HEK293 (cell line): ENCODE results near the gene BIRC7.

Experiments
- CTCF ChIA-PET: fragments of 350-600 bp; formaldehyde crosslinking; extraction: SDS; loops from one replicate; lab custom pipeline; 2021; ENCODE audit warnings: antibody characterized with exemption; lab: Yijun Ruan, JAX
- POLR2A ChIA-PET: fragments of 300-600 bp; formaldehyde crosslinking; extraction: SDS; loops from one replicate; lab custom pipeline; 2020; ENCODE audit warnings: antibody characterized with exemption, inconsistent platforms; lab: Yijun Ruan, JAX
- H3K27ac ChIP-seq: fragments of 200-500 bp; sonication (Bioruptor generic); 2 replicates; pipeline ENCODE4 v1.5.1; 2014; ENCODE audit warnings: low read depth, low read length, control low read depth, inconsistent platforms; ENCODE audit errors: extremely low read depth
- H3K36me3 ChIP-seq, 2 experiments: fragments of 200-500 bp in 1 of 2; sonication (Bioruptor generic) in 1 of 2; 1 replicate in 1 of 2; 2 replicates in 1 of 2; pipeline ENCODE4 v1.5.1; 2014 to 2017; ENCODE audit warnings: inconsistent platforms in 2 of 2, low read length in 2 of 2; ENCODE audit not compliant: control insufficient read depth in 2 of 2, insufficient read depth in 1 of 2
- H3K4me1 ChIP-seq: fragments of 200-500 bp; sonication (Bioruptor generic); 2 replicates; pipeline ENCODE4 v1.5.1; 2014; ENCODE audit warnings: mild to moderate bottlenecking, low read length, inconsistent platforms; ENCODE audit not compliant: control insufficient read depth, insufficient read depth
- H3K4me3 ChIP-seq: 2 replicates; pipeline ENCODE4 v1.5.1; 2011; ENCODE audit warnings: low read depth, mild to moderate bottlenecking, control low read depth, low read length, moderate library complexity
- H3K9me3 ChIP-seq: fragments of 200-500 bp; sonication (Bioruptor generic); 2 replicates; pipeline ENCODE4 v1.5.1; 2014; ENCODE audit warnings: low read depth, low read length, inconsistent platforms; ENCODE audit not compliant: control insufficient read depth, insufficient read depth
- ELK4 ChIP-seq: IDR thresholded peaks from 2 replicates; pipeline ENCODE4 v1.6.1; 2011; ENCODE audit warnings: mild to moderate bottlenecking, low read depth, low read length, borderline replicate concordance
- HOXD13 ChIP-seq: sonication (generic); formaldehyde crosslinking; IDR thresholded peaks from 2 replicates; pipeline ENCODE4 v1.8.0; 2022; ENCODE audit warnings: missing genetic modification reagents, borderline replicate concordance
- MZF1 ChIP-seq: fragments of 450-650 bp; formaldehyde crosslinking; IDR thresholded peaks from 2 replicates; pipeline ENCODE4 v1.5.1; 2017; ENCODE audit warnings: missing biosample characterization, missing genetic modification characterization, borderline replicate concordance
- PRDM10 ChIP-seq: fragments of 450-650 bp; formaldehyde crosslinking; IDR thresholded peaks from 2 replicates; pipeline ENCODE4 v1.5.1; 2016; ENCODE audit warnings: missing biosample characterization, missing genetic modification characterization
- RBAK ChIP-seq: fragments of 450-650 bp; formaldehyde crosslinking; IDR thresholded peaks from 2 replicates; pipeline ENCODE4 v1.5.1; 2016; ENCODE audit warnings: missing biosample characterization, missing genetic modification characterization
- SP3 ChIP-seq: fragments of 450-650 bp; formaldehyde crosslinking; IDR thresholded peaks from 2 replicates; pipeline ENCODE4 v1.5.1; 2016; ENCODE audit warnings: missing biosample characterization, missing genetic modification characterization
- ZBTB17 ChIP-seq: fragments of 450-650 bp; formaldehyde crosslinking; IDR thresholded peaks from 2 replicates; pipeline ENCODE4 v1.5.1; 2016; ENCODE audit warnings: missing biosample characterization, missing genetic modification characterization
- ZFP3 ChIP-seq: fragments of 450-650 bp; formaldehyde crosslinking; IDR thresholded peaks from 2 replicates; pipeline ENCODE4 v1.5.1; 2016; ENCODE audit warnings: low read depth, missing biosample characterization, missing genetic modification characterization
- ZNF114 ChIP-seq: fragments of 450-650 bp; formaldehyde crosslinking; IDR thresholded peaks from 2 replicates; pipeline ENCODE4 v1.5.0; 2017; ENCODE audit warnings: missing biosample characterization, missing genetic modification characterization
- ZNF121 ChIP-seq: fragments of 450-650 bp; formaldehyde crosslinking; IDR thresholded peaks from 2 replicates; pipeline ENCODE4 v1.5.1; 2016; ENCODE audit warnings: missing biosample characterization, missing genetic modification characterization
- ZNF211 ChIP-seq: fragments of 450-650 bp; formaldehyde crosslinking; IDR thresholded peaks from 2 replicates; pipeline ENCODE4 v1.5.1; 2016; ENCODE audit warnings: low read depth, missing biosample characterization, missing genetic modification characterization
- ZNF324 ChIP-seq: fragments of 450-650 bp; formaldehyde crosslinking; IDR thresholded peaks from 2 replicates; pipeline ENCODE4 v1.5.1; 2016; ENCODE audit warnings: missing biosample characterization, missing genetic modification characterization
- ZNF37A ChIP-seq: fragments of 450-650 bp; IDR thresholded peaks from 2 replicates; pipeline ENCODE4 v1.5.1; 2018; ENCODE audit warnings: missing biosample characterization, missing genetic modification characterization
- ZNF394 ChIP-seq: fragments of 450-650 bp; formaldehyde crosslinking; IDR thresholded peaks from 2 replicates; pipeline ENCODE4 v1.5.1; 2016; ENCODE audit warnings: missing biosample characterization, missing genetic modification characterization, mild to moderate bottlenecking, moderate library complexity, borderline replicate concordance
- ZNF501 ChIP-seq: fragments of 450-650 bp; formaldehyde crosslinking; IDR thresholded peaks from 2 replicates; pipeline ENCODE4 v1.5.1; 2016; ENCODE audit warnings: missing biosample characterization, missing genetic modification characterization
- ZNF518A ChIP-seq: fragments of 450-650 bp; formaldehyde crosslinking; conservative IDR thresholded peaks from 2 replicates; pipeline ENCODE4 v1.5.1; 2016; ENCODE audit warnings: low read depth, missing biosample characterization, missing genetic modification characterization
- ZNF621 ChIP-seq: fragments of 450-650 bp; formaldehyde crosslinking; IDR thresholded peaks from 2 replicates; pipeline ENCODE4 v1.5.1; 2017; ENCODE audit warnings: missing biosample characterization, missing genetic modification characterization
- ZNF664 ChIP-seq: fragments of 450-650 bp; formaldehyde crosslinking; IDR thresholded peaks from 2 replicates; pipeline ENCODE4 v1.5.1; 2016; ENCODE audit warnings: missing biosample characterization, missing genetic modification characterization
- ZNF791 ChIP-seq: fragments of 450-650 bp; formaldehyde crosslinking; IDR thresholded peaks from 2 replicates; pipeline ENCODE4 v1.5.1; 2016; ENCODE audit warnings: missing biosample characterization, missing genetic modification characterization
- ZNF792 ChIP-seq: fragments of 450-650 bp; formaldehyde crosslinking; IDR thresholded peaks from 2 replicates; pipeline ENCODE4 v1.5.1; 2016; ENCODE audit warnings: missing biosample characterization, missing genetic modification characterization
- ZXDB ChIP-seq: fragments of 450-650 bp; formaldehyde crosslinking; IDR thresholded peaks from 2 replicates; pipeline ENCODE4 v1.5.1; 2016; ENCODE audit warnings: missing biosample characterization, missing genetic modification characterization
- TF ChIP-seq, protein P1 (sequence below): fragments of 450-650 bp; formaldehyde crosslinking; IDR thresholded peaks from 2 replicates; pipeline ENCODE4 v1.5.1; 2016; ENCODE audit warnings: missing biosample characterization, missing genetic modification characterization
- TF ChIP-seq, protein P2 (sequence below): fragments of 450-650 bp; formaldehyde crosslinking; IDR thresholded peaks from 2 replicates; pipeline ENCODE4 v1.5.1; 2016; ENCODE audit warnings: missing biosample characterization, missing genetic modification characterization

BIRC7 gene

GRCh38 chr20:63243604-63244247 lies 8.0 kb downstream of the BIRC7 start:
- H3K36me3 ChIP-seq = no peaks in the 10 kb centered on the region
- H3K4me3 ChIP-seq = no peak overlapping the region
- CTCF ChIA-PET = interaction anchor here (1.2 to 1.5 kb wide), 2 partner anchors 9 to 20 kb away, joined by 5 to 7 read pairs; no protein-coding TSS in a partner anchor
- H3K9me3 ChIP-seq = no peaks in the 10 kb centered on the region
- TF ChIP-seq ZNF121 (tag by site-specific recombination) (no peak), ZNF621 (tag by site-specific recombination) (no peak), ZNF37A (tag by site-specific recombination) (no peak), HOXD13 (CRISPR knock-in tag) (no peak), MZF1 (tag by site-specific recombination) (no peak), ZBTB17 (tag by site-specific recombination) (no peak), ZNF501 (no peak), ZNF394 (tag by site-specific recombination) (no peak), ZNF792 (tag by site-specific recombination) (no peak), ZXDB (tag by site-specific recombination) (no peak), ZNF518A (no peak)
- TF ChIP-seq, protein P1, sequence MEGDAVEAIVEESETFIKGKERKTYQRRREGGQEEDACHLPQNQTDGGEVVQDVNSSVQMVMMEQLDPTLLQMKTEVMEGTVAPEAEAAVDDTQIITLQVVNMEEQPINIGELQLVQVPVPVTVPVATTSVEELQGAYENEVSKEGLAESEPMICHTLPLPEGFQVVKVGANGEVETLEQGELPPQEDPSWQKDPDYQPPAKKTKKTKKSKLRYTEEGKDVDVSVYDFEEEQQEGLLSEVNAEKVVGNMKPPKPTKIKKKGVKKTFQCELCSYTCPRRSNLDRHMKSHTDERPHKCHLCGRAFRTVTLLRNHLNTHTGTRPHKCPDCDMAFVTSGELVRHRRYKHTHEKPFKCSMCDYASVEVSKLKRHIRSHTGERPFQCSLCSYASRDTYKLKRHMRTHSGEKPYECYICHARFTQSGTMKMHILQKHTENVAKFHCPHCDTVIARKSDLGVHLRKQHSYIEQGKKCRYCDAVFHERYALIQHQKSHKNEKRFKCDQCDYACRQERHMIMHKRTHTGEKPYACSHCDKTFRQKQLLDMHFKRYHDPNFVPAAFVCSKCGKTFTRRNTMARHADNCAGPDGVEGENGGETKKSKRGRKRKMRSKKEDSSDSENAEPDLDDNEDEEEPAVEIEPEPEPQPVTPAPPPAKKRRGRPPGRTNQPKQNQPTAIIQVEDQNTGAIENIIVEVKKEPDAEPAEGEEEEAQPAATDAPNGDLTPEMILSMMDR (tag by site-specific recombination) = no peak
- TF ChIP-seq, all 188 proteins: peak for 0
- POLR2A ChIA-PET = no interaction called here
- no peaks in the 10 kb centered on the region for H3K4me1 ChIP-seq
- no peak overlapping the region for H3K27ac ChIP-seq

GRCh38 chr20:63244468-63244867 lies 8.8 kb downstream of the BIRC7 start:
- Histone ChIP-seq H3K4me3 (no peak overlapping the region), H3K27ac (no peak overlapping the region), H3K4me1 (no peaks in the 10 kb centered on the region), H3K9me3 (no peaks in the 10 kb centered on the region), H3K36me3 (no peaks in the 10 kb centered on the region)
- CTCF ChIA-PET = interaction anchor here (1.2 to 5.1 kb wide), 2 partner anchors 10 to 21 kb away, joined by 5 to 29 read pairs; no protein-coding TSS in a partner anchor
- POLR2A ChIA-PET = no interaction called here
- TF ChIP-seq ZNF324 (no peak), ZNF211 (tag by site-specific recombination) (no peak), SP3 (no peak), ZNF791 (no peak), ZBTB17 (tag by site-specific recombination) (no peak), PRDM10 (tag by site-specific recombination) (no peak), ELK4 (no peak), RBAK (tag by site-specific recombination) (no peak), ZNF114 (no peak), ZFP3 (tag by site-specific recombination) (no peak), ZNF664 (no peak)
- TF ChIP-seq, protein P2, sequence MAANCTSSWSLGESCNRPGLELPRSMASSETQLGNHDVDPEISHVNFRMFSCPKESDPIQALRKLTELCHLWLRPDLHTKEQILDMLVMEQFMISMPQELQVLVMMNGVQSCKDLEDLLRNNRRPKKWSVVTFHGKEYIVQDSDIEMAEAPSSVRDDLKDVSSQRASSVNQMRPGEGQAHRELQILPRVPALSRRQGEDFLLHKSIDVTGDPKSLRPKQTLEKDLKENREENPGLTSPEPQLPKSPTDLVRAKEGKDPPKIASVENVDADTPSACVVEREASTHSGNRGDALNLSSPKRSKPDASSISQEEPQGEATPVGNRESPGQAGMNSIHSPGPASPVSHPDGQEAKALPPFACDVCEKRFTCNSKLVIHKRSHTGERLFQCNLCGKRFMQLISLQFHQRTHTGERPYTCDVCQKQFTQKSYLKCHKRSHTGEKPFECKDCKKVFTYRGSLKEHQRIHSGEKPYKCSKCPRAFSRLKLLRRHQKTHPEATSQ (tag by site-specific recombination) = no peak
